ENCODE measurements around the gene ZNF44. TPM values are rescaled to one million over a fixed set of nuclear protein-coding genes. Genes with fewer than 3 reads are reported as not detected.

The ZNF44 gene
- total RNA-seq, 1 experiment from 2014 or later: 5.0 TPM

DNA sequence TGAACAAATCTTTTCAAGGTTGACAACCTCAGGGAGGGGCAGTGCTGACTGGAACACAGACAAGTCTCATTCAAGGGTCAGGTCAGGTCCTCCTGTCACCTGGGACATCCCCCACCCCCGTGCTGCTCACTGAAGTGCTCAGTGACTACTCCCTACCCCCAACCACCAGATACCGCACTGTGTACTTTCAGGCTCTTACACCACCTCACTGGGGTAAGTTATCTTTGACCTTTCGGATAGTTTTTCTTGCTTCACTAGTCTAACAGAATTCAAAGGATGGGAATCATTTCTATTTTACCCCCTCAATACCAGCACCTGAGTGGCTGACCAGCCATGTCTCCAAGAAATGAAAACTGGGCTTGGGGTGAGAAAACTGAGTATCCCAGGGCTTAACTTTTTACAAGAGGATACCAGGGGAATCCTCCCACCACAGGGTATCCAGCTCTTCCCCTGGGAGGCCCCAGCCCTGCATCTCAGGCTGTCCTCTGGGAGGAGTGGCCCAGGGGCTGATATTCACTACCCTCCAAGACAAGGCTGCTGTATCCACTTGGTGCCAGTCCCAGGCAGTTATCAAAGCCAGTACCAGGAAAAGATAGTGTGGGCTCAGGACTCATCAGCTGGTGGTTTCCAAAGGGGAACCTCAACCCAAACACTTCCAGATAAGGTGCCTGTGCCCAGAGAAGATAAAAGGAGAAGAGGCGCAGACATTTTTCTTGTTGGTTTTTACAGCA is 36.7 kb upstream of the ZNF44 start:
- H3K4me2 ChIP-seq: no peak overlapping the region
- no peak overlapping the region for H3K27ac ChIP-seq
- no TSS peak for BruUV-seq (replicated peaks)
- TF ChIP-seq, protein P1, sequence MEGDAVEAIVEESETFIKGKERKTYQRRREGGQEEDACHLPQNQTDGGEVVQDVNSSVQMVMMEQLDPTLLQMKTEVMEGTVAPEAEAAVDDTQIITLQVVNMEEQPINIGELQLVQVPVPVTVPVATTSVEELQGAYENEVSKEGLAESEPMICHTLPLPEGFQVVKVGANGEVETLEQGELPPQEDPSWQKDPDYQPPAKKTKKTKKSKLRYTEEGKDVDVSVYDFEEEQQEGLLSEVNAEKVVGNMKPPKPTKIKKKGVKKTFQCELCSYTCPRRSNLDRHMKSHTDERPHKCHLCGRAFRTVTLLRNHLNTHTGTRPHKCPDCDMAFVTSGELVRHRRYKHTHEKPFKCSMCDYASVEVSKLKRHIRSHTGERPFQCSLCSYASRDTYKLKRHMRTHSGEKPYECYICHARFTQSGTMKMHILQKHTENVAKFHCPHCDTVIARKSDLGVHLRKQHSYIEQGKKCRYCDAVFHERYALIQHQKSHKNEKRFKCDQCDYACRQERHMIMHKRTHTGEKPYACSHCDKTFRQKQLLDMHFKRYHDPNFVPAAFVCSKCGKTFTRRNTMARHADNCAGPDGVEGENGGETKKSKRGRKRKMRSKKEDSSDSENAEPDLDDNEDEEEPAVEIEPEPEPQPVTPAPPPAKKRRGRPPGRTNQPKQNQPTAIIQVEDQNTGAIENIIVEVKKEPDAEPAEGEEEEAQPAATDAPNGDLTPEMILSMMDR (conservative IDR thresholded peaks at IDR 0.05): no peak
- TF ChIP-seq EZH2 (IDR thresholded peaks at IDR 0.05; ENCODE audit: low read depth): no peak
- no peak for DNase-seq
- CTCF ChIA-PET: no interaction called here
- peaks cover 8% of the 10 kb centered on the region; the same call in 1 of the 2 replicates for H3K27me3 ChIP-seq (ENCODE audit: insufficient read depth, low read depth)
- no peak overlapping the region for H3K4me3 ChIP-seq
- intact Hi-C loops (cut with micrococcal nuclease; ENCODE audit: unreplicated experiment): no loop called here
- peaks cover 4% of the 10 kb centered on the region for H3K9me3 ChIP-seq (ENCODE audit: insufficient read depth, low read depth)
- H3F3A ChIP-seq (ENCODE audit: insufficient read depth, low read depth): no peaks in the 10 kb centered on the region
- POLR2A ChIA-PET (ENCODE audit: unreplicated experiment): no interaction called here
- H3K36me3 ChIP-seq (ENCODE audit: low read depth): no peaks in the 10 kb centered on the region
- H4K20me1 ChIP-seq (ENCODE audit: insufficient read depth): no peaks in the 10 kb centered on the region
- no peaks in the 10 kb centered on the region for H3K9me2 ChIP-seq (ENCODE audit: insufficient read depth)
- H2AFZ ChIP-seq: no peak overlapping the region
- no peaks in the 10 kb centered on the region for H3K4me1 ChIP-seq (replicated peaks; ENCODE audit: insufficient read depth)
- H3K79me2 ChIP-seq (ENCODE audit: low read depth): no peaks in the 10 kb centered on the region

DNA sequence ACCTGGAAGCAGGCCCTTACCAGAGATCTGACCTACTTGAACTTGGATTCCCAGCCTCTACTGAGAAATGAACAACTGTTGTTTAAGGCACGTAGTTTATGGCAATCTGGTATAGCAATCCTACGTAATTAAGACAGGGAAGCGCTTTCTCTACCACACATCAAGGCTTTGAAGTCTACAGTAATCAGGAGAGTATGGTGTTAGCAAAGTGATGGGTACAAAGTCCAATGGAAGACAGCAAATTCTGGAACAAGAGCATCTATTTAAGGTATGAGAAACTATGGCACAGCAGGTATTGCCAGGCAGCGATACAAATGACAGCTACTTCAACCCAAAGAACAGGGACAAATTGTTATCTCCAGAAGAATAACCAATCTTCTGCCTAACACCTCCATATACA is 35.7 kb upstream of the ZNF44 start:
- Histone ChIP-seq H3K27me3 (ENCODE audit: insufficient read depth, low read depth) (peaks cover 8% of the 10 kb centered on the region; the same call in 1 of the 2 replicates), H2AFZ (no peak overlapping the region), H3K79me2 (ENCODE audit: low read depth) (no peaks in the 10 kb centered on the region), H4K20me1 (ENCODE audit: insufficient read depth) (no peaks in the 10 kb centered on the region), H3F3A (ENCODE audit: insufficient read depth, low read depth) (no peaks in the 10 kb centered on the region), H3K9me3 (ENCODE audit: insufficient read depth, low read depth) (peaks cover 4% of the 10 kb centered on the region), H3K4me1 (replicated peaks; ENCODE audit: insufficient read depth) (no peaks in the 10 kb centered on the region), H3K27ac (no peak overlapping the region), H3K4me3 (no peak overlapping the region), H3K36me3 (ENCODE audit: low read depth) (no peaks in the 10 kb centered on the region), H3K9me2 (ENCODE audit: insufficient read depth) (no peaks in the 10 kb centered on the region), H3K4me2 (no peak overlapping the region)
- BruUV-seq (replicated peaks): no TSS peak
- TF ChIP-seq, protein P1 (conservative IDR thresholded peaks at IDR 0.05): no peak
- ChIA-PET POLR2A (ENCODE audit: unreplicated experiment) (no interaction called here), CTCF (no interaction called here)
- no peak for DNase-seq
- intact Hi-C loops (cut with micrococcal nuclease; ENCODE audit: unreplicated experiment): no loop called here

DNA sequence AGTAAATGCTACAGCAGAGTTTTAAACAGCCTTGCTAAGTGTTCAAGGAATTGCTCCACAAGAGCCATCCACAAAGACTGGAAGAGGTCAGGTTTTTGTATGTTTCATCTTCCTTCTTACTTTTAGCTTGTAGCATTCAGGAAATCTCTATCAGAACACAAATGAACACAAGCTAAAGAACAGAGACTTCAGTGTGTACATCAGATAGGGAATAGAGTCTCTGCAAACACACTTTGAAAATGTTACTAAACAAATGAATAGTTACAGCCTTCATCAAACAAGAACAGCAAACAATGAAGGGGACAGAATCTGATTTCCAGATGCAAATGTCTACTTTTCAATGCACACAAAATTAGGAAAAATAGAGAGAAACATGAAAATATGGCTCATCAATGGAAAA is 31.0 kb upstream of the ZNF44 start:
- Histone ChIP-seq H3K79me2 (ENCODE audit: low read depth) (no peaks in the 10 kb centered on the region), H3K27ac (no peak overlapping the region), H4K20me1 (ENCODE audit: insufficient read depth) (no peaks in the 10 kb centered on the region), H3K9me3 (ENCODE audit: insufficient read depth, low read depth) (peaks cover 8% of the 10 kb centered on the region), H2AFZ (no peak overlapping the region), H3K4me1 (replicated peaks; ENCODE audit: insufficient read depth) (no peaks in the 10 kb centered on the region), H3F3A (ENCODE audit: insufficient read depth, low read depth) (no peaks in the 10 kb centered on the region), H3K36me3 (ENCODE audit: low read depth) (no peaks in the 10 kb centered on the region), H3K4me2 (no peak overlapping the region), H3K27me3 (ENCODE audit: insufficient read depth, low read depth) (no peaks in the 10 kb centered on the region), H3K4me3 (no peak overlapping the region), H3K9me2 (ENCODE audit: insufficient read depth) (no peaks in the 10 kb centered on the region)
- BruUV-seq (replicated peaks): no TSS peak
- POLR2A ChIA-PET (ENCODE audit: unreplicated experiment): no interaction called here
- no peak for DNase-seq
- intact Hi-C loops (cut with micrococcal nuclease; ENCODE audit: unreplicated experiment): no loop called here
- TF ChIP-seq, protein P1 (conservative IDR thresholded peaks at IDR 0.05): no peak
- no peak for TF ChIP-seq EZH2 (IDR thresholded peaks at IDR 0.05; ENCODE audit: low read depth)
- CTCF ChIA-PET: no interaction called here
